NCI-H187 treated with DMSO at 0.1 percent for 48 hours (cell line): ENCODE measurements around the gene CAPN12.
"Not testable (repeated sequence)": the region's sequence is repeated elsewhere in the genome, so short reads cannot be mapped to it uniquely, and the experiment has no call there.

Experiments
- DNase-seq: peaks from one replicate; lab custom pipeline; 2025; lab: John Stamatoyannopoulos, UW

The CAPN12 gene

DNA sequence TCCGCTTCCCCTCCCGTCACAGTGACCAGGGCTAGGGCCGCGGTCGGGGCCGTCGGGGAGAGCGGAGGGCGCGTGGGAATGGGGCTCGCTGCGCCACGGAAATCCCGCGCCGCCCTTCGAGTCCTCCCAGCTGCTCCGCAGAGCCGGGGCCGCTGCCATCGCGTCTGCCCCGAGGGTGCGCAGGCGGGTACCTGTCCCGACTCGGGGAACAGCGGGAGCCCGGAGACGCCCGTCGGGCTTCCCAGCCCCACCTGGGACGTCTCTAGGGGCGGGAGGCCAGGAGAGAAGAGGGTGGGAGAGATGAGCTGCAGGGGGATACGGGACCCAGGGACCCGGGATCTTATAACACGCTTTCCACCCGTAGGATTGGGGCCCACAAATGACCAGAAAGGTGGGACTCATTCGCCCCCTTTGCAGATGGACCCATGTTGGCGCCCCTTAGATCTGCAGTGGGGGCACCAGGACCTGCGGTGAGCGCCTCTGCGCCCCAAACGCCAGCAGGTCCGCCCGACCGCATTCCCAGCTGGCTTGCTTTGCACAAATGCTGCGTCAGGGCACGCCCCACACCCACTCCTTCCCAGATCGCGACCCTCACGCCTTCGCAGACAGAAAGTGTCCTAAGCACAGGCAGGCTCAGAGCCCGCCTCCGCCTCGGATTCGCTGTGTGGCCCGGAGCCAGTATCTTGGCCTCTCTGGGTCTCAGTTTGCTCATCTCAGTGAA lies 26.1 kb upstream of the CAPN12 start:
- not testable (repeated sequence) for DNase-seq

- no peak for DNase-seq
These were observed 25.4 kb upstream of the CAPN12 start for GRCh38 chr19:38769635-38770211.

- no peak for DNase-seq
These were observed 22.2 kb upstream of the CAPN12 start for GRCh38 chr19:38766276-38767047.

DNA sequence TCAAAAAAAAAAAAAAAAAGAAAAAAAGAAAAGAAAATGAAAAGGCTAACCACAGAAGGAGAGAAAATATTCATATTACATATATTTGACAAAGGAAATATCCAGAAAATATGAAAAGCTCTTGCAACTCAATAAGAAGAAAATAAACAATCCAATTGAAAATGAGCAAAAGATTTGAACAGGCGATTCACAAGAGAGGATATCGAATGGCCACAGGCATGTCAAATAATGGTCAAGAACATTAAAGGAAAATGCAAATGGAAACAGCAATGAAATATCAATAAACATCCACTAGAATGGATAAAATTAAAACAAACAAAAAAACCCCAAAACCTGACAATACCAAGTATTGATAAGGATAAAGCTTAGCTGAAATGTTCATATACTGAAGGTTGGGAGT lies 20.9 kb upstream of the CAPN12 start:
- DNase-seq: no peak

DNA sequence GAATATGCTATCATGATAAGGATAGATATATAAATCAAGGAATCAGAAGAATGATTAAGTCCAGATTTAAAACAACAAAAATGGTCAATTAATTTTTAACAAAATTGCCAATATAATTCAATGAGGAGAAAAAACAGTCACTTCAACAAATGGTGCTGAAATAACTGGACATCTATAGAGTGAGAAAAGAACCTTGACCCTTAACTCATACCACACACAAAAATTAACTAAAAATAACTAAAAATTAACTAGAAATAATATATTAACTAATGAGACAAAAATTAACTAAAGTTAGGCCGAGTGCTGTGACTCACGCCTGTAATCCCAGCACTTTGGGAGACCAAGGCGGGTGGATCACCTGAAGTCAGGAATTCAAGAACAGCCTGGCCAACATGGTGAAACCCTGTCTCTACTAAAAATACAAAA lies 19.5 kb upstream of the CAPN12 start:
- DNase-seq: no peak

GRCh38 chr19:38761884-38762389 lies 17.7 kb upstream of the CAPN12 start:
- not testable (repeated sequence) for DNase-seq

DNA sequence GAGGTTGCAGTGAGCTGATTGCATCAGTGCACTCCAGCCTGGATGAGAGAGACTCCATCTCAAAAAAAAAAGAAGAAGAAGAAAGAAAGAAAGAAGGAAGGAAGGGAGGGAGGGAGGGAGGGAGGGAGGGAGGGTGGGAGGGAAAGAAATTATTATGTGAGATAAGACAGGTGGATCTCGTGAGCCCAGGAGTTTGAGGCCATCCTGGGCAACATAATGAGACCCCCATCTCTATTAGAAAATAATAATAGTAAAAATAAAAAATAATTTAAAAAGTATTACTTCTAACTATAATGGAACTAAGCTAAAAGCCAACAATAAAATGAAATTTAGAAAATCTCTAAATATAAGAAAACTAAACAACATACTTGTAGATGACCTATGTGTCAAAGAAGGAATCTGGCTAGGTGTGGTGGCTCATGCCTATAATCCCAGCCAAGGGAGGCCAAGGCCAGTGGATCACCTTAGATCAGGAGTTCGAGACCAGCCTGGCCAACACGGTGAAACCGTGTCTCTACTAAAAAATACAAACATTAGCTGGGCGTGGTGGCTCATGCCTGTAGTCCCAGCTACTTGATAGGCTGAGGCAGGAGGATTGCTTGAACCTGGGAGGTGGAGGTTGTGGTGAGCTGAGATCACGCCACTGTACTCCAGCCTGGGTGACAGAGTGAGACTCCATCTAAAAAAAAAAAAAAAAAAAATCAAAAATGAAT lies 16.7 kb upstream of the CAPN12 start:
- not testable (repeated sequence) for DNase-seq

GRCh38 chr19:38759590-38760003 lies 15.3 kb upstream of the CAPN12 start:
- DNase-seq: no peak

DNA sequence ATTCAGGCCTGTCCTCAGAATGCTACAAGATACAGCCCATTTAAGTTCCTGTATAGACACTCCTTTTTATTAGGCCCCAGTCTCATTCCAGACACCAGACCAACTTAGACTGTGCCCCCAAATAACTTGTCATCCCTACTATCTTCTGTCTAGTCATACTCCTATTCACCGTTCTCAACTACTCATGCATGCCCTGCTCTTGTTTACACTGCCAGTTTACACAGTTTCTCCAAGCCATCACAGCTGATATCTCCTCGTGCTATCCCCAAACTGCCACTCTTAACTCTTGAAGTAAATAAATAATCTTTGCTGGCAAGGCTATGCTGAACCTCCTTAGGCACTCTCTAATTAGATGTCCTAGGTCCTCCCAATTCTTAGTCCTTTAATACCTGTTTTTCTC lies 9.9 kb upstream of the CAPN12 start:
- DNase-seq: not testable (repeated sequence)

DNA sequence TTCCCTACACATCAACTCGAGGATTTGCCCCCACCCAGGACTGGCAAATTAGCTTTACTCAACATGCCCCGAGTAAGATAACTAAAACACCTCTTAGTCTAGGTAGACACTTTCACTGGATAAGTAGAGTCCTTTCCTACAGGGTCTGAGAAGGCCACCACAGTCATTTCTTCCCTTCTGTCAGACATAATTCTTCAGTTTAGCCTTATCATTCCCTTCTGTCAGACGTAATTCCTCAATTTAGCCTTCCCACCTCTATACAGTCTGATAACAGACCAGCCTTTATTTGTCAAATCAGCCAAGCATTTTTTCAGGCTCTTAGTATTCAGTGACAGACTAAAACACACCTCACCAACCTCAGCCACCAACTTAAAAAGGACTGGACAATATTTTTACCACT lies 9.5 kb upstream of the CAPN12 start:
- not testable (repeated sequence) for DNase-seq

DNA sequence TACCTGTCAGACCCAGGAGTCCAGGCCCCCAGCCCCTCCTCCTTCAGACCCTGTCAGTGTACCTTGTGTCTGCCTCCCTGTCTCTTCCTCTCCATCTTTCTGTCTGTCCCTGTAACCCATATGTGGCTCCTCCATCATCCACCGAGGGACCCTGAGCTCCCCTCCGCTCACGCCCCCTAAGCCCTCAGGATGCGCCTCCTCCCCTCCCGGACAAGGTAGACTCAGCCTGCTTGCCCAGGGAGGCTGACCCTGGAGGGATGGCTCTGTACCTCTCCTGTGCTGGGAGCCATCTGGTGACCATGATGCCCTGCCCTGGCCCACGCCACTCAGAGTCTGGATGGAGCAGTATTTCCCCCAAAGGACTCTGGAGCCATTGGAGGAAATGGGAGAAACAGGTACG lies 1.0 kb upstream of the CAPN12 start:
- DNase-seq: no peak

GRCh38 chr19:38744874-38745273 lies 600 bp upstream of the CAPN12 start:
- DNase-seq: no peak

GRCh38 chr19:38743394-38744297 lies 628 bp downstream of the CAPN12 start:
- DNase-seq: no peak

- DNase-seq: no peak
These were observed 1.4 kb downstream of the CAPN12 start for GRCh38 chr19:38742906-38743305.

DNA sequence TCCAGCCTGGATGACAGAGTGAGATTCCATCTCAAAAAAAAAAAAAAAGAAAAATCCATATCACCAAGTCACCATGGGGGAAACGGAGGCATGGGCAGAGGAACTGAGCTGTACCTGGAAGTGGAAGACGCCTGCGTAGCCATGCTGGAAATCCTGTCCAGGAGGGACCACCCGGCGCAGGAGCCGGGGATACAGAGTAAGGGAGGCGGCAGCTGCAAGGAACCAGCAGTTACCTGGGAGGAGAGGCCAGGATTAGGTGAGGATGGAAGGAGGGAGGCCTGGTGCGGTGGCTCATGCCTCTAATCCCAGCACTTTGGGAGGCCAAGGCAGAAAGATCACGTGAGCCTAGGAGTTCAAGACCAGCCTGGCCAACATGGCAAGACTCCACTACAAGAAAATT lies 2.0 kb downstream of the CAPN12 start:
- no peak for DNase-seq

- DNase-seq: no peak
These were observed 2.6 kb downstream of the CAPN12 start for GRCh38 chr19:38741670-38742069.

DNA sequence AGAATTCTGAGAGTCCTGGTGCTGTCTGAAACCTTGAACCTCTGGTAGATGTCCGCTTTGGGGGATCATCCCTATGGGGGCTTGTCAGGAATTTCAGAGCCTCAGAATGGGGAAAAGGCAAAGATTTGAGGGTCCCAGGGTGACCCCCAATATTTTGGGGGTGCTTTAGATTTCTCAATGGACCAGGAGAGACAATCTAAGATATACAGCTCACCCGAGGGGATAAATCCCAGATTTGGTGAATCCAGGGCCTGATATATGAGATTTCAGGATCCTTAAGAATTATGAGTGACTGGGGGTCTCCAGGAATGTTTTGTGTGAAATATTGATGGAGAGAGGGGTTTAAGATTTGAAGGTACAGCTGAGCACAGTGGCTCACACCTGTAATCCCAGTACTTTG lies 3.3 kb downstream of the CAPN12 start:
- no peak for DNase-seq

DNA sequence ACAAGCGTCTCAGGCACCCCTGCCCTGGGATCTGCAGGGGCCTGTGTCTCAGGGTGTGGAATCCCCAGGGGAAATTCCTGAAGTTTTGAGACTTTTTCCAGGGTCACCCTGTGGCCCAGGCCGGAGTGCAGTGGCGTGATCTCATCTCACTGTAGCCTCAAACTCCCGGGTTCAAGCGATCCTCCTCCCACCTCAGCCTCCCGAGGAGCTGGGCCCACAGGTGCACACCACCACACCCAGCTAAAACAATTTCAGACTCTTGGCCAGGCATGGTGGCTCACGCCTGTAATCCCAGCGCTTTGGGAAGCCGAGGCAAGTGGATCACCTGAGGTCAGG lies 4.0 kb downstream of the CAPN12 start:
- DNase-seq: no peak

GRCh38 chr19:38739440-38740256 lies 4.6 kb downstream of the CAPN12 start:
- no peak for DNase-seq

DNA sequence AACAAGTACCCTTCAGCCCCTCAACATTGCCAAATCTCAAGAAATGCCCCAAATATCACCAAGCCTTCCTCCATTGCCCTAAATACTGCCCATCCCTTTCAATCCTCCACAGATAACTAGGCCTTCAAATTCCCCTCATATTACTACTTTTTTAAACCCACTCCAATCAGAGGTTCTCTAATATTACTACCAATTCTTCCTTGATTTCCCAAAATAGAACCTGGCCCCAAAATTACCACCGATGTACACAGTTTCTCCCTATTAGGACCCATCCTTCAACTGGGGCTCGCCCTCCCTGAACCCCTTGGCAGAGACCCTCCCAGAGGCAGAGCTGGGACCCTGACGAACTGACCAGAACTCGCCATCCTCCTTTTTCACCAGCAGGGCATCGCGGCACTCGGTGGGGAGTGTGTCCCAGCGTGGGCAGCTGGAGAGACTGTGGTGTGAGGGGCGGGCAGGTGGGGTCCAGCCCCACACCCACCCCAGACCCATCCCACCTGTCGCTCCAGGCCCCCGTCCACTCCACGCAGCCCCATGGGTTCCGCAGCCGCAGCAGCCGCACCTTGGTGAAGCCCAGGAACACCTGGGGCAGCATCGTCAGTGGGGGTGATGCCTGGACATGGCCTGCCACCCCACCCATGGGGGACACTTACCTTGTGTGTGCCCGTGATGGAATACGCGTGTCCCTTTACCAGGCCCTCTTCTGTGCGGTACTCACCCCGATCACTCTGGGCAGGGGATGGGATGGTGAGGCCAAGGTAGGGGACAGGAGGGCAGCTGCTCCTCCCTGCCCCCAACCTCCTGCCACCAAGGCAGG lies 6.1 kb downstream of the CAPN12 start:
- no peak for DNase-seq
